ENCODE results near the gene ZNF618. TPM values are rescaled to one million over a fixed set of nuclear protein-coding genes. Genes with fewer than 3 reads are reported as not detected.
"Not testable (repeated sequence)": the region's sequence is repeated elsewhere in the genome, so short reads cannot be mapped to it uniquely, and the experiment has no call there.

The ZNF618 gene
- total RNA-seq, 2 experiments from 2014 or later = 0.12 to 0.33 TPM

DNA sequence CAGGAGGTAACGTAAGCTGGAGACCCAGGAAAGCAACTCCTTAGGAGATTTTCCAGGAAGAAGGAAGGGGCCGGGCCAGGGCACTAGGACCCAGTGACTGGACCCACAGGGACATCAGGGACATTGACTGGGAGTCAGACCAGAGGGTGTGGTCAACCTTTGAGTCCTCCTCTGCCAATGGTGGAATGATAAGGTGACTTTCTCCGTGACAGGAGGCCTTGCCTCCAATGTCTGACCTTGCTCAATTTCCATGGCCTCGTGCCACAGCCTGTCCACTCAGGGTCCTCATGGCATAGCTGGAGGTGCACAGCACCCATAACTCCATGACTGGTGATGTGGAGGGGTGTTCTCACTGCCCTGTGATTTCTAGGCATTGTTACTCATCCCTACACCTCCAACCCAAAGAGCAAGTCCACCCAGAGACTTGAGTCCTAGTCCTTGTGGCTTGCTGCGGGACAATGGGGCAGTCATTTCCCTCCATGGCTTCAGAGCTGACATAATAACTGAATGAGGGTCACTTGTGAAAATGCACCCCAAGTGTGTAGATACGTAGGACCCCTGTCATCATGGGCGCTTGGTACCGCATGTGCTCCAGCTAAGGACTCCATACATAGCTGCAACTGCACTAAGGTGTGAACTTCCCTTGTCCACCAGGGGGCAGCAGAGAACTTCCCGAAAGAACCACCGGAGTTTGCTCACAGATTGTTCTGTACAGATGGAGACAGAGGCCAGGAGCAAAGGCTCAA is 206.1 kb downstream of the ZNF618 start:
- Mint-ChIP-seq H3K4me3 (no peak overlapping the region), H3K27me3 (no peaks in the 10 kb centered on the region), H3K36me3 (no peaks in the 10 kb centered on the region), H3K4me1 (ENCODE audit: low read depth) (no peaks in the 10 kb centered on the region), H3K27ac (no peak overlapping the region), H3K9me3 (no peaks in the 10 kb centered on the region)
- POLR2A ChIA-PET = interaction anchor here (1.1 kb wide), 1 partner anchor 8 kb away, joined by 3 read pairs; no protein-coding TSS in a partner anchor
- intact Hi-C loops (cut with micrococcal nuclease) = loop anchor here (1.0 kb wide), 2 partner anchors 209 to 223 kb away; no protein-coding TSS in a partner anchor
- CTCF ChIA-PET = interaction anchor here (0.5 to 7.5 kb wide), 46 partner anchors 9 to 481 kb away, joined by 3 to 92 read pairs (median 4); partner anchors contain the start of genes COL27A1 and KIF12
- DNase-seq = peak; percentile 87

DNA sequence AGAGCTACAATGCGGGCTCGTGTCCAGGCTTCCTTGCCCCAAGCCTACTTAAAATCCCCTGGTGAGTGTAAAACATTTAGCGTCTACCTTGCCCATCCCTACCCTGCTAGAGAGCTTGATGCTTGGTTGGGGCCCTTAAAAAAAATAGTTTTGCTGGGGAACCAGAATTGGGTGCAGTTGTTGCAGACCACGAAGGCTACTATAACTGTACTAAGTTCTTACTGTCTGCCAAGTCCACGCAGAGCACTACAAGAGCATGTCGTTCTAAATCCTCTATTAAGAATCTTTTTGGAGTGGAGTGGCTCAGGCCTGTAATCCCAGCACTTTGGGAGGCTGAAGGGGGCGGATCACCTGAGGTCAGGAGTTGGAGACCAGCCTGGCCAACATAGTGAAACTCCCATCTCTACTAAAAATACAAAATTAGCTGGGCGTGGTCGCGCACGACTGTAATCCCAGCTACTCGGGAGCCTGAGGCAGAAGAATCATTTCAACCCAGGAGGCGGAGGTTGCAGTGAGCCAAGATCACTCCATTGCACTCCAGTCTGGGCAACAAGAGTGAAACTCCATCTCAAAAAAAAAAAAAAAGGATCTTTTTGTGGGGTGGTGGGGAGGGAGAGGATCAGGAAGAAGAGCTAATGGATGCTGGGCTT is 206.8 kb downstream of the ZNF618 start:
- ChIA-PET CTCF (interaction anchor here (0.5 to 7.5 kb wide), 43 partner anchors 9 to 481 kb away, joined by 3 to 92 read pairs (median 4); partner anchors contain the start of genes COL27A1 and KIF12), POLR2A (interaction anchor here (1.1 kb wide), 1 partner anchor 9 kb away, joined by 3 read pairs; no protein-coding TSS in a partner anchor)
- H3K36me3 Mint-ChIP-seq; H3K4me3 Mint-ChIP-seq; DNase-seq; H3K4me1 Mint-ChIP-seq (ENCODE audit: low read depth); H3K27me3 Mint-ChIP-seq; H3K9me3 Mint-ChIP-seq; H3K27ac Mint-ChIP-seq: not testable (repeated sequence)
- intact Hi-C loops (cut with micrococcal nuclease) = loop anchor here (1.0 kb wide), 2 partner anchors 208 to 222 kb away; no protein-coding TSS in a partner anchor

DNA sequence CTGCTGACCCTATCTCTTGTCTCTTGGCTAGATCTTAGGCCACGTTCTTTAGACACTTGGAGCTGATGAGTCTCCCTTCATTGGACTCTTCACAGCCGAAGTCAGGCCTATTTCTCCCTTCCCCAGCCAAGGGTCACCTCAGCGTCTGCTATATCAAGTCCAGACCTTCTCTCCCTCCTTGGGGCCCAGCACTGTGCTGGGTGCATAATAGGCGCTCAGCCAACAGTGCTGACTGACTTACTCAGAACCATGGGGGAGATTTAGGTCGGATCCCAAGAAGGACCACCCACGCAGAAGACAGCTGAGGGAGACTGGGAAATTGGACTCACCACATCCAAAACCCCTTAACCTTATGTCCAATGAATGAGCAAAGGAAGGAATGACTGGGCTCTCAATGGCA is 207.6 kb downstream of the ZNF618 start:
- H3K4me3 Mint-ChIP-seq = no peak overlapping the region
- H3K27ac Mint-ChIP-seq = no peak overlapping the region
- no peaks in the 10 kb centered on the region for H3K9me3 Mint-ChIP-seq
- no peaks in the 10 kb centered on the region for H3K27me3 Mint-ChIP-seq
- no peaks in the 10 kb centered on the region for H3K4me1 Mint-ChIP-seq (ENCODE audit: low read depth)
- ChIA-PET POLR2A (no interaction called here), CTCF (interaction anchor here (0.6 to 7.5 kb wide), 15 partner anchors 11 to 216 kb away, joined by 3 to 92 read pairs (median 7); partner anchors contain the start of gene COL27A1)
- no peaks in the 10 kb centered on the region for H3K36me3 Mint-ChIP-seq
- intact Hi-C loops (cut with micrococcal nuclease) = no loop called here
- DNase-seq = no peak

DNA sequence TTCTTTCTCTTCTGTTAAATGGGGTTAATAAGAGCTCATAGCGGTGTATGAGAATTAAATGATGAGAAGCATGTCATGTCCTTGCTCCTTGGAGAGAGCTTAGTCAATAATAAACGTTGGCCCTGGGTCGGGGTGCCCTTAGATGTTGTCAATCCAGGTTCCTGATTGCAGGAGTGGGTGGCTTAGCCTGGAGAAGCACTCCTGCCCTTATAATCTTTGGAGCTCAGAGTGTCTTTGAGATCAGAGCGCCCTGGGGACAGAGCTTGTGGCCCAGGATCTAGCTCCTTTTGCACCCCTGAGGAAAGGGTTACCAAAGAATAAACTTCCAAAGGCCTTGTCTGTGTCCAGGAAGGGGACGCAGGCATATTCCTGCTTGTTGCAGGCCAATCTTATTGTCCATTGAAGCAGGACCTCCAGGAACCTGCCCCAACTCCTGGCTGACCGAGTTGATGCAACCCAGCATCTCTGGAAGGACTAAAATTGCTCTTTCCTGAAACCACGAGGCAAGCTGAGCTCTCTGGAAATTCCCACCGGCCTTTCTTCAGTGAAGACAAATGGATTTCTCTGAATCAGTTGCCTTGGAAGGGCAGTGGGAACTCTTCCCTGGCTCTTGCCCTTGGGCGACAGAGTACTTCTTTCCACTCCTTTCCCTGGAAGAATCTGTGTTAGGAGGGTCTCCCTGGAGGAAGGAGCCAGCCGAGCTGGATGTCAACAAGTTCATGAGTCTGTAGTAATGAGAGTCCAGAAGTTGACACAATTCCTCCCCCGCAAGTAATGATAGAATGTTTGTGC is 208.4 kb downstream of the ZNF618 start:
- POLR2A ChIA-PET = no interaction called here
- no peak for DNase-seq
- no peaks in the 10 kb centered on the region for H3K27me3 Mint-ChIP-seq

DNA sequence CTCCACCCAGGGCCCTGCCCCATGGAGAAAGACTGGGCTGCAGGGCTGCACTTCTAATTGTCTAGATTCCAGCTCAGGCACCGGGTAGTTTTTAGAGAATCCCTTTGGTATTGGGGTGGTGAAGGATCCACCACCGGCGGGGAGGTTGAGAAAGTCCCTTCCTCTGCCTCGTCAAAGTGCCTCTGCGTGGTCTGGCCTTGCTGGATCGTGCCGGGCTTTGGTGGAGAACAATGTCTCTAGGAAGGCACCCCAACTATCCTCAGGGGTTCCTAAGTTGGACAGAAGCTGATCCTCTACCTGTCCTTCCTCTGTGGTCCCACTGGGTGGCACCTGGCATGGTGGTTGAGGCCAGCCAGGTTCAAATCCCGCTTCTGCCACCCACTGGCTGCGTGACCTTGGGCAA is 209.3 kb downstream of the ZNF618 start:
- ChIA-PET CTCF (interaction anchor here (2.0 to 7.5 kb wide), 4 partner anchors 10 to 207 kb away, joined by 7 to 92 read pairs (median 28); partner anchors contain the start of gene COL27A1), POLR2A (no interaction called here)
- Mint-ChIP-seq H3K4me1 (ENCODE audit: low read depth) (no peaks in the 10 kb centered on the region), H3K4me3 (no peak overlapping the region), H3K27ac (no peak overlapping the region), H3K9me3 (no peaks in the 10 kb centered on the region), H3K36me3 (no peaks in the 10 kb centered on the region), H3K27me3 (no peaks in the 10 kb centered on the region)
- intact Hi-C loops (cut with micrococcal nuclease) = no loop called here
- DNase-seq = no peak

More for the DNA sequence above, 208.4 kb downstream of the ZNF618 start:
- Mint-ChIP-seq H3K4me1 (ENCODE audit: low read depth) (no peaks in the 10 kb centered on the region), H3K27ac (no peak overlapping the region), H3K4me3 (no peak overlapping the region), H3K9me3 (no peaks in the 10 kb centered on the region), H3K36me3 (no peaks in the 10 kb centered on the region)
- intact Hi-C loops (cut with micrococcal nuclease) = no loop called here
- CTCF ChIA-PET = interaction anchor here (0.7 to 7.5 kb wide), 7 partner anchors 11 to 208 kb away, joined by 3 to 92 read pairs (median 16); partner anchors contain the start of gene COL27A1

DNA sequence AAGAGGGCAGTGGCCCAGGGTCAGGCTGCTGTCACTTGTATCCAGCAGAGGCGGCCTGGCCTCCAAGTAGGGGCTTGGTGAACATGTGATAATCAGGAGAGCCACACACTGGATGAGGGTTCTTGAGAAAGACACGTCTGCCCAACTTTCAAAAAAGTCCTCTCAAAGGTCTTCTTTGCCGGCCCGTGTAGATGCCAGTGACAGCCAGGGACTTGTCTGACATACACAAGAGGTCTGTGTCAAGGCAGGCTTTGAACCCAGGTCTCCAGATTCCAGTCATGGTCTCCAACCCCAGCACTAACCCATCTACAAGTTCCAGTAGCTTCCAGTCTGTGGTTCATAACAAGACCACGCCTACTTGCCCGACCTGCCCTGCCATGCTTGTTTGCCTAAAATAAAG is 209.9 kb downstream of the ZNF618 start:
- Mint-ChIP-seq H3K9me3 (no peaks in the 10 kb centered on the region), H3K4me3 (no peak overlapping the region), H3K4me1 (ENCODE audit: low read depth) (no peaks in the 10 kb centered on the region), H3K27me3 (no peaks in the 10 kb centered on the region), H3K27ac (no peak overlapping the region), H3K36me3 (no peaks in the 10 kb centered on the region)
- intact Hi-C loops (cut with micrococcal nuclease) = no loop called here
- ChIA-PET POLR2A (no interaction called here), CTCF (interaction anchor here (7.5 kb wide), 1 partner anchor 206 kb away, joined by 92 read pairs; no protein-coding TSS in a partner anchor)
- DNase-seq = no peak

DNA sequence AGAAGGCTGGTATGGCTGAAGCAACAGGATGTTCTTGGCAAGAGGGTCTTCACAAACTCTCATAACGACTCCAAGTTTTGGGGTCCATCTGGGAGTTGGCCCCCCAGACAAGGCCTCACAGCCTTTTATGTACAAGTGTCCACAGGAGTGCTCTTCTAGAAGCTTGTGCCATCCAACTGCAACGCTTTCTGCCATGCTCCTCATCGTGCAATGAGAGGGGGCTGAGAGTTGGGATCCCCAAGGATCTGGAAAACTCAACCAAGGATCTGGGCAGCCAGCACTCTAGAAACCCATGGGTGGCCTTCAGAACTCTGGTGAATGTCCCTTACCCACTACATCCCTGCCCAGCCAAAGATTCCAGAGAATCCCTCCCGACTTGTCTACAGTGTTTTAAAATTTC is 210.5 kb downstream of the ZNF618 start:
- H3K27me3 Mint-ChIP-seq = peaks cover 1% of the 10 kb centered on the region
- intact Hi-C loops (cut with micrococcal nuclease) = no loop called here

DNA sequence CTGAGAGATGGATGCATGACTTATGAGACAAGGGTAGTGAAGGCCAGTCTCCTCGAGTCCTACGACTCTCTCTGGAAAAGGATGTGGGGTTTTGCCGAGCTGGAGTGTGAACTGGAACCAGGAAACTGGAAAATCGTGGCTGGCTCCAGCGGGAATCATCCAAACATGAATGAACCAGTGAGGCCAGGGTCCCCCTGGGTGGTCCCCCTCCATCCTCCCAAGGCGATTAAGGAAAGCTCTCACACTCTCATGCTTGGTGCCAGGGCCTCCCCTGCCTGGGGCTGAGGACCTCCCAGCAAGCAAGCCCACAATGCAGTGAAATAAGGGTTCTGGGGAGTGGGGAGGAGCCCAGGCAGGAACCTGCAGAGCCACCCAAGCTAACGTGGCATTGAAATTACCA is 211.6 kb downstream of the ZNF618 start:
- Mint-ChIP-seq H3K36me3 (no peaks in the 10 kb centered on the region), H3K4me1 (ENCODE audit: low read depth) (no peaks in the 10 kb centered on the region), H3K4me3 (no peak overlapping the region), H3K27ac (no peak overlapping the region), H3K27me3 (peaks cover 1% of the 10 kb centered on the region), H3K9me3 (no peaks in the 10 kb centered on the region)
- ChIA-PET CTCF (interaction anchor here (1.0 kb wide), 1 partner anchor 20 kb away, joined by 3 read pairs; no protein-coding TSS in a partner anchor), POLR2A (no interaction called here)
- intact Hi-C loops (cut with micrococcal nuclease) = no loop called here
- no peak for DNase-seq

More for the DNA sequence above, 210.5 kb downstream of the ZNF618 start:
- Mint-ChIP-seq H3K4me1 (ENCODE audit: low read depth) (no peaks in the 10 kb centered on the region), H3K9me3 (no peaks in the 10 kb centered on the region), H3K4me3 (no peak overlapping the region), H3K27ac (no peak overlapping the region), H3K36me3 (no peaks in the 10 kb centered on the region)
- ChIA-PET CTCF (no interaction called here), POLR2A (no interaction called here)
- DNase-seq = no peak

DNA sequence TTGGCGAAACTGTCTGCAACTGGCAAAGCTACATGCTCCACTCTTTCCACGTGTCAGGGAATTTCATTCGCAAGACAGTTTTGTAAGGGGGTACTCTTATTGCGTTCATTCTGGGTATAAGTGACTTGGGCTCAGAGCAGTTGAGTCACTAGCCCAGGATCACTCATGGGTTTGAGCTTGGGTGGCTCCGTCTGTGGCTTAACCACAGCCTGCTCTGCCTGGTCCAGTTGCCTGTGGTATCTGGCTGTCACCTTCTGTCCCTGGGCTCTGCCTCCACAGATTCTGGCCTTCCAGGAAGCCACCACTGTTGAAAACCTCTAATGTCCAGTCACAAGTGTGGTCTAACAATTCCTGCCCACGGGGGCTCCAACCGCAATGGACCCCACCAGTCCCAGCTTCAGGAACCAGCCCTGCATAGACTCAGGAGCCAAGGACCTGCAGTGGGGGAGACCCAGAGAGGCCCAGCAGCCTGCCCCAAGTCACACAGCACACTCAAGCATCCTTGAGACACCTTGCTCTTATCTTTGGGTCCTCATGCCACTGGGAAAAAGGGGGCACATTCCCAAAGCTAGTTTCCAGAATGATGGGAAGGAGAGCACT is 212.6 kb downstream of the ZNF618 start:
- no peaks in the 10 kb centered on the region for H3K4me1 Mint-ChIP-seq (ENCODE audit: low read depth)
- H3K27me3 Mint-ChIP-seq = peaks cover 5% of the 10 kb centered on the region
- no peak overlapping the region for H3K27ac Mint-ChIP-seq
- H3K9me3 Mint-ChIP-seq = no peaks in the 10 kb centered on the region
- H3K4me3 Mint-ChIP-seq = no peak overlapping the region
- POLR2A ChIA-PET = no interaction called here
- CTCF ChIA-PET = interaction anchor here (1.0 to 2.3 kb wide), 2 partner anchors 19 to 202 kb away, joined by 3 to 9 read pairs; no protein-coding TSS in a partner anchor
- no peaks in the 10 kb centered on the region for H3K36me3 Mint-ChIP-seq
- DNase-seq = no peak
- intact Hi-C loops (cut with micrococcal nuclease) = no loop called here

DNA sequence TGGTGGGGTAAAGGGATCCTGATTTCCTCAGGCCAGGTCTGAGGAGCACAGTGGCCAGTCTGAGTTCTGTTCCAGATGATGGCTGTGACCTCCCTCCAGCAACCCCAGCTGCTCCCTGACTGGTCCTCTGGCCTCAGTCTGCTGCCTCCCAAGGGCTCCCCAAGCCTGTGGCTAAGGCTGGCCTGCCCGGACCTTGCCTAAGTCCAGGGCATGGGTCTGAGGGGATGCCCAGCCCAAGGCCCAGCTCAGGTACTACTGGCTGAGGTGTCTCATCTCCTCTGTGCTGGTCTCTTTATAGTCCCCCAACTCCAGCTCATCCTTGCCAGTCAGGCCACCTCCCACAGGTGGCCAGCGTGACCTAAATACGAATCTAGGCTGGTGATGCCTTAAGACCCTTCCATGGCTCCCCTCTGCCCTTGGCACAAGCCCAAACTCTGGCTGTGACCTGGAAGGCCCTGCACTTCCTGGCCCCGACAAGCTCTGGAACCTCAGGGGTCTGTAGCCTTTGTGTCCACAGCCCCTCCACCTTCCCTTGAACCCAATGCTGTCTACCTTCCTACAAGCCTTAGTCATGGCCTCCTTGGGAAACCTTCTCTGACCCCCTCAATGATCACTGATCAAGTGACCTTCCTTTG is 213.2 kb downstream of the ZNF618 start:
- no peak for DNase-seq
- no peaks in the 10 kb centered on the region for H3K4me1 Mint-ChIP-seq (ENCODE audit: low read depth)
- H3K36me3 Mint-ChIP-seq = no peaks in the 10 kb centered on the region
- intact Hi-C loops (cut with micrococcal nuclease) = no loop called here
- H3K27ac Mint-ChIP-seq = no peak overlapping the region
- POLR2A ChIA-PET = no interaction called here
- peaks cover 7% of the 10 kb centered on the region for H3K27me3 Mint-ChIP-seq
- CTCF ChIA-PET = interaction anchor here (1.0 to 2.3 kb wide), 3 partner anchors 18 to 201 kb away, joined by 3 to 9 read pairs (median 3); no protein-coding TSS in a partner anchor
- H3K9me3 Mint-ChIP-seq = no peaks in the 10 kb centered on the region
- H3K4me3 Mint-ChIP-seq = no peak overlapping the region

DNA sequence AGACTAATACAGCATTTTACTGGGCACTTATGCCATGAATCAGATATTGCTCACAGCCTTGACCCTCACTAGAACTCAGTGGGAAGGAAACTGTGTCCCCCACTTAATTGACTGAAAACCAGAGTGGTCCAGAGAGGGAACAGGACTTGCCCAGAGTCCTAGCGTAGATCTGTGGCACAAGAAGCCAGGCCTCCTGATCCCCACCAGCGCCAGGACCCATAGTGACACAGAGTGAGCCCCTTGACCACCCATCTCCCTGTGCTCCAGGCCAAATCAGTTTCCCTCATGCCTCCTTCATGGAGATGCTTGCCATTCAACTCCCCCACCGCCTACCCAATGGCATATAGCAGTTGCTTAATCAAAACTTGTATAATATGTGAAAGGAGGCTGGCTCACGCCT is 214.7 kb downstream of the ZNF618 start:
- no peak for DNase-seq
- no peaks in the 10 kb centered on the region for H3K4me1 Mint-ChIP-seq (ENCODE audit: low read depth)
- no peaks in the 10 kb centered on the region for H3K9me3 Mint-ChIP-seq
- POLR2A ChIA-PET = no interaction called here
- intact Hi-C loops (cut with micrococcal nuclease) = no loop called here
- H3K36me3 Mint-ChIP-seq = no peaks in the 10 kb centered on the region
- CTCF ChIA-PET = interaction anchor here (1.4 kb wide), 1 partner anchor 9 kb away, joined by 10 read pairs; no protein-coding TSS in a partner anchor
- peaks cover 13% of the 10 kb centered on the region for H3K27me3 Mint-ChIP-seq
- H3K27ac Mint-ChIP-seq = no peak overlapping the region
- H3K4me3 Mint-ChIP-seq = no peak overlapping the region

Data from activated CD4-positive, alpha-beta memory T cell treated with anti-CD3 and anti-CD28 coated beads for 36 hours (primary cell).